Liver (tissue), 9 donors: ENCODE measurements around the gene AMY2B. TPM values are rescaled to one million over a fixed set of nuclear protein-coding genes. Genes with fewer than 3 reads are reported as not detected.

ENCODE experiments used
- DNase-seq: peaks from one replicate; pipeline ENCODE4 v3.0.0-alpha.2; 2017; ENCODE audit warnings: low spot score
- H3K27ac ChIP-seq, 2 donors: one replicate each; pipeline ENCODE4 v1.7.0; 2013; ENCODE audit warnings: inconsistent platforms in 2 of 2, low read length in 2 of 2, control low read depth in 1 of 2, low read depth in 1 of 2, mild to moderate bottlenecking in 1 of 2
- H3K27me3 ChIP-seq, 4 donors: one replicate each; pipeline versions ENCODE4 v1.6.1 to v1.7.0; 2013; ENCODE audit warnings: low read length in 3 of 4, inconsistent platforms in 1 of 4, mild to moderate bottlenecking in 1 of 4, moderate library complexity in 1 of 4; ENCODE audit not compliant: control insufficient read depth in 4 of 4, insufficient read depth in 4 of 4
- H3K36me3 ChIP-seq, 4 donors: one replicate each; pipeline versions ENCODE4 v1.6.1 to v1.7.0; 2013; ENCODE audit warnings: low read length in 3 of 4, mild to moderate bottlenecking in 3 of 4, low read depth in 1 of 4, moderate library complexity in 1 of 4; ENCODE audit not compliant: control insufficient read depth in 4 of 4, insufficient read depth in 3 of 4
- H3K4me1 ChIP-seq, 4 donors: one replicate each; pipeline versions ENCODE4 v1.6.1 to v1.7.0; 2013; ENCODE audit warnings: low read length in 3 of 4, mild to moderate bottlenecking in 3 of 4, moderate library complexity in 1 of 4; ENCODE audit not compliant: control insufficient read depth in 4 of 4, insufficient read depth in 4 of 4
- H3K4me3 ChIP-seq, 3 donors: one replicate each; pipeline versions ENCODE4 v1.6.1 to v1.7.0; 2013; ENCODE audit warnings: low read length in 3 of 3, control low read depth in 1 of 3, low read depth in 1 of 3, mild to moderate bottlenecking in 1 of 3
- H3K9ac ChIP-seq, 2 donors: one replicate each; pipeline ENCODE4 v1.7.0; 2013; ENCODE audit warnings: low read length in 2 of 2, mild to moderate bottlenecking in 2 of 2, moderate library complexity in 2 of 2, control low read depth in 1 of 2, low read depth in 1 of 2
- H3K9me3 ChIP-seq, 4 donors: one replicate each; pipeline versions ENCODE4 v1.6.1 to v1.7.0; 2013; ENCODE audit warnings: low read length in 3 of 4; ENCODE audit not compliant: control insufficient read depth in 4 of 4
- FOXA1 ChIP-seq: IDR thresholded peaks from 2 replicates; pipeline ENCODE4 v1.6.1; 2016; ENCODE audit warnings: antibody characterized with exemption
- FOXA2 ChIP-seq: IDR thresholded peaks from 2 replicates; pipeline ENCODE4 v1.6.1; 2016; ENCODE audit warnings: antibody characterized with exemption
- GABPA ChIP-seq, 2 donors: IDR thresholded peaks in 1 of 2; conservative IDR thresholded peaks in 1 of 2; 2 replicates each; pipeline ENCODE4 v1.6.1; 2016; ENCODE audit warnings: antibody characterized with exemption in 2 of 2, mild to moderate bottlenecking in 1 of 2, moderate library complexity in 1 of 2
- HNF4G ChIP-seq: IDR thresholded peaks from 2 replicates; pipeline ENCODE4 v1.6.1; 2016; ENCODE audit warnings: antibody characterized with exemption
- RAD21 ChIP-seq, 2 donors: IDR thresholded peaks; 2 replicates each; pipeline ENCODE4 v1.6.1; 2016; ENCODE audit warnings: antibody characterized with exemption in 2 of 2, mild to moderate bottlenecking in 2 of 2
- TAF1 ChIP-seq: conservative IDR thresholded peaks from 2 replicates; pipeline ENCODE4 v1.6.1; 2016; ENCODE audit warnings: antibody characterized with exemption, mild to moderate bottlenecking
- WGBS: extraction: QIAGEN DNeasy Blood & Tissue Kit; methylation state at CpG from one replicate; pipeline ENCODE4 v1.1.7; 2013; 5-methylcytosine and 5-hydroxymethylcytosine counted together
- polyA plus RNA-seq, 2 donors: library from polyadenylated mRNA; stranded (reverse) in 1 of 2; unstranded in 1 of 2; fragments of 200-250 nt in 1 of 2; fragments of >200 nt in 1 of 2; fragmentation: Nextera tagmentation in 1 of 2; extraction: Ambion mirVana in 1 of 2; gene quantifications; one replicate each; pipeline versions ENCODE4 v1.2.1 to v1.2.3, GENCODE V29; 2013 to 2015
- total RNA-seq, 2 donors: library from RNA; depleted of rRNA; stranded (reverse); fragments of >200 nt; gene quantifications; one replicate each; pipeline ENCODE4 v1.2.3, GENCODE V29; 2014
- TF ChIP-seq, protein P1 (sequence below): IDR thresholded peaks from 2 replicates; pipeline ENCODE4 v1.6.1; 2016; ENCODE audit warnings: antibody characterized with exemption
- TF ChIP-seq, protein P2 (sequence below): fragments of 150-350 bp; IDR thresholded peaks from 2 replicates; pipeline ENCODE4 v1.5.1; 2017; ENCODE audit warnings: improper control_type of control experiment, low read depth, low read length; ENCODE audit not compliant: missing input control
- TF ChIP-seq, protein P3 (sequence below): IDR thresholded peaks from 2 replicates; pipeline ENCODE4 v1.6.1; 2016; ENCODE audit warnings: antibody characterized with exemption
- TF ChIP-seq, protein P4 (sequence below): IDR thresholded peaks from 2 replicates; pipeline ENCODE4 v1.6.1; 2016; ENCODE audit warnings: antibody characterized with exemption
- donor health status: healthy.
- donor health status: healthy.
- donor health status: healthy.
- donor health status: healthy.
- donor health status: healthy.

The AMY2B gene
- total and polyA plus RNA-seq, 4 donors: 2.1 to 16.7 (median 8.9) TPM

DNA sequence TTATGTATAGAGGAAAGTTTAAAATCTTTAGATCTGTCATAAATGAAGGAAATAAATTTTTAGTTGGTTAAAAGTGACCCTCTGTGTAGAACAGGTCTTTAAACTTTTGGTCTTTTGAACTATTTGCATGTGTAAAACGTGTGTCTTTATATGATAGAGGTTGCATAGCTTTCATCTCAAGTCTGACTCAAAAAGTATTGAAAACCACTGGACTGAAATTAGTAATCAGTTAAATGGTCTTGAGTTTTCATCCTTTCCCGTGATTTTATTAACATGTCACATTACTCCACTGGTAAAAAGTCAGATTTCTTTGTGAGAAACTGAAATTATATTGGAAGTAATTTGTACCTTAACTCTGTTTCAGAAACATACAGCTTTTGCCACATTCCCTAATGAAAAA lies 44.1 kb upstream of the AMY2B start:
- H3K9ac ChIP-seq: peak overlapping the region in 1 of 2 donors; percentile 42

DNA sequence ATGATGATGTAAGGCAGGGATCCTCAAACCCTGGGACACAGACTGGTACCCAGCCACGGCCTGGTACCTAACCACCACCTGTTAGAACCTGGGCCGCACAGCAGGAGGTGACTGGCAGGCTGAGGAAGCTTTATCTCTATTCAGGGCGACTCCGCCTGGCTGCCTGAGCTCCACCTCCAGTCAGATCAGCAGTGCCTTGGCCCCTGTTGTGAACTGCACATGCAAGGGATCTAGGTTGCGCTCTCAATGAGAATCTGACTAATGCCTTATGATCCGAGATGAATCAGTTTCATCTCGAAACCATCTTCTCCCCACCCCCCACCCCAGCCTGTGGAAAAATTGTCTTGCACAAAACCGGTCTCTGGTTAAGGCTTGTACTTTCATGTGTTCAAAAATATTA lies 41.6 kb upstream of the AMY2B start:
- no peak for TF ChIP-seq GABPA (IDR thresholded peaks at IDR 0.05 in 1 of 2, conservative IDR thresholded peaks at IDR 0.05 in 1 of 2)
- no peak for TF ChIP-seq TAF1
- TF ChIP-seq, protein P1, sequence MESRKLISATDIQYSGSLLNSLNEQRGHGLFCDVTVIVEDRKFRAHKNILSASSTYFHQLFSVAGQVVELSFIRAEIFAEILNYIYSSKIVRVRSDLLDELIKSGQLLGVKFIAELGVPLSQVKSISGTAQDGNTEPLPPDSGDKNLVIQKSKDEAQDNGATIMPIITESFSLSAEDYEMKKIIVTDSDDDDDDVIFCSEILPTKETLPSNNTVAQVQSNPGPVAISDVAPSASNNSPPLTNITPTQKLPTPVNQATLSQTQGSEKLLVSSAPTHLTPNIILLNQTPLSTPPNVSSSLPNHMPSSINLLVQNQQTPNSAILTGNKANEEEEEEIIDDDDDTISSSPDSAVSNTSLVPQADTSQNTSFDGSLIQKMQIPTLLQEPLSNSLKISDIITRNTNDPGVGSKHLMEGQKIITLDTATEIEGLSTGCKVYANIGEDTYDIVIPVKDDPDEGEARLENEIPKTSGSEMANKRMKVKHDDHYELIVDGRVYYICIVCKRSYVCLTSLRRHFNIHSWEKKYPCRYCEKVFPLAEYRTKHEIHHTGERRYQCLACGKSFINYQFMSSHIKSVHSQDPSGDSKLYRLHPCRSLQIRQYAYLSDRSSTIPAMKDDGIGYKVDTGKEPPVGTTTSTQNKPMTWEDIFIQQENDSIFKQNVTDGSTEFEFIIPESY: no peak
- TF ChIP-seq FOXA2: no peak
- TF ChIP-seq, protein P2, sequence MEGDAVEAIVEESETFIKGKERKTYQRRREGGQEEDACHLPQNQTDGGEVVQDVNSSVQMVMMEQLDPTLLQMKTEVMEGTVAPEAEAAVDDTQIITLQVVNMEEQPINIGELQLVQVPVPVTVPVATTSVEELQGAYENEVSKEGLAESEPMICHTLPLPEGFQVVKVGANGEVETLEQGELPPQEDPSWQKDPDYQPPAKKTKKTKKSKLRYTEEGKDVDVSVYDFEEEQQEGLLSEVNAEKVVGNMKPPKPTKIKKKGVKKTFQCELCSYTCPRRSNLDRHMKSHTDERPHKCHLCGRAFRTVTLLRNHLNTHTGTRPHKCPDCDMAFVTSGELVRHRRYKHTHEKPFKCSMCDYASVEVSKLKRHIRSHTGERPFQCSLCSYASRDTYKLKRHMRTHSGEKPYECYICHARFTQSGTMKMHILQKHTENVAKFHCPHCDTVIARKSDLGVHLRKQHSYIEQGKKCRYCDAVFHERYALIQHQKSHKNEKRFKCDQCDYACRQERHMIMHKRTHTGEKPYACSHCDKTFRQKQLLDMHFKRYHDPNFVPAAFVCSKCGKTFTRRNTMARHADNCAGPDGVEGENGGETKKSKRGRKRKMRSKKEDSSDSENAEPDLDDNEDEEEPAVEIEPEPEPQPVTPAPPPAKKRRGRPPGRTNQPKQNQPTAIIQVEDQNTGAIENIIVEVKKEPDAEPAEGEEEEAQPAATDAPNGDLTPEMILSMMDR: no peak
- no peak for TF ChIP-seq RAD21 (IDR thresholded peaks at IDR 0.05)
- TF ChIP-seq, protein P3, sequence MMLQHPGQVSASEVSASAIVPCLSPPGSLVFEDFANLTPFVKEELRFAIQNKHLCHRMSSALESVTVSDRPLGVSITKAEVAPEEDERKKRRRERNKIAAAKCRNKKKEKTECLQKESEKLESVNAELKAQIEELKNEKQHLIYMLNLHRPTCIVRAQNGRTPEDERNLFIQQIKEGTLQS: no peak
- no peak for TF ChIP-seq HNF4G
- Histone ChIP-seq H3K4me1 (peaks cover 4 to 23% (median 12%) of the 10 kb centered on the region in 4 donors), H3K36me3 (peaks cover 0 to 10% (median 4%) of the 10 kb centered on the region in 4 donors), H3K9me3 (no peaks in the 10 kb centered on the region), H3K4me3 (no peak overlapping the region), H3K27me3 (no peaks in the 10 kb centered on the region), H3K27ac (no peak overlapping the region), H3K9ac (no peak overlapping the region)
- 92% methylated on average over 8 of the region's 8 CpGs for WGBS
- DNase-seq: peak; percentile 36

More for the DNA sequence above, 44.1 kb upstream of the AMY2B start:
- no peak for DNase-seq
- 53% methylated on average over 2 of the region's 2 CpGs for WGBS
- Histone ChIP-seq H3K27me3 (no peaks in the 10 kb centered on the region), H3K4me3 (peak overlapping the region in 1 of 3 donors; percentile 17), H3K27ac (no peak overlapping the region), H3K9me3 (no peaks in the 10 kb centered on the region), H3K4me1 (peaks cover 5 to 19% (median 11%) of the 10 kb centered on the region in 4 donors), H3K36me3 (peaks cover 0 to 7% (median 3%) of the 10 kb centered on the region in 4 donors)
- TF ChIP-seq, protein P4, sequence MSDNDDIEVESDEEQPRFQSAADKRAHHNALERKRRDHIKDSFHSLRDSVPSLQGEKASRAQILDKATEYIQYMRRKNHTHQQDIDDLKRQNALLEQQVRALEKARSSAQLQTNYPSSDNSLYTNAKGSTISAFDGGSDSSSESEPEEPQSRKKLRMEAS: no peak

DNA sequence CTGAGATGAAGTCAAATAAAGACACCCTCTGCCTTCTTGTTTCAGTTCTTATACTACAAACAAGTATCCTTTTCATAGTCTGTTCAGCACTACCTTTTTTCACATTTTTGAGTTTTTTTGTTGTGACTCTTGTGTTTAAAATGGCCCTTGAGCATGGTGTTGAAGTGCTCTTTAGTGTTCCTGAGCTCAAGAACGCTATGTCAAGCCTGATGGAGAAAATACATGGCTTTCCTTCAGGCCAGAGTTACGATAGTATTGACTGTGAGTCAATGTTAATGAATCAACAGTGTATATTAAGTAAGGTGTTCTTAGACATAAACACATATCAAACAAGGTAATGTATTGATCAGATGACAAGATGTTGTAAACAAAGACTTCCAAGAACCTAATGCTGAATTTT lies 33.2 kb upstream of the AMY2B start:
- Histone ChIP-seq H3K4me1 (peaks cover 0 to 1% (median 0%) of the 10 kb centered on the region in 4 donors), H3K27me3 (no peaks in the 10 kb centered on the region), H3K9ac (no peak overlapping the region), H3K36me3 (peaks cover 6 to 70% (median 57%) of the 10 kb centered on the region in 4 donors), H3K4me3 (no peak overlapping the region), H3K9me3 (no peaks in the 10 kb centered on the region), H3K27ac (no peak overlapping the region)
- DNase-seq: no peak
- TF ChIP-seq FOXA1: no peak
- 95% methylated on average over 2 of the region's 2 CpGs for WGBS
